ENCODE measurements around the gene ZNF555.
"Not testable (repeated sequence)": the region's sequence is repeated elsewhere in the genome, so short reads cannot be mapped to it uniquely, and the experiment has no call there.

Gene ZNF555

GRCh38 chr19:2869618-2870017 lies 28.3 kb downstream of the ZNF555 start:
- in situ Hi-C loops (cut with HindIII; ENCODE audit: low pct_unique_long_range_greater_than_20kb, low sequenced_read_pairs): no loop called here
- no peak for DNase-seq (ENCODE audit: low read depth in 1 of 2, low spot score in 1 of 2)
- TF ChIP-seq JUND (IDR thresholded peaks at IDR 0.05; ENCODE audit: low read depth): no peak

- DNase-seq (ENCODE audit: low read depth in 1 of 2, low spot score in 1 of 2): peak in 1 of 2 experiments; percentile 64
- in situ Hi-C loops (cut with HindIII; ENCODE audit: low pct_unique_long_range_greater_than_20kb, low sequenced_read_pairs): not testable (repeated sequence)
These were observed 30.9 kb downstream of the ZNF555 start for GRCh38 chr19:2872175-2872574.

DNA sequence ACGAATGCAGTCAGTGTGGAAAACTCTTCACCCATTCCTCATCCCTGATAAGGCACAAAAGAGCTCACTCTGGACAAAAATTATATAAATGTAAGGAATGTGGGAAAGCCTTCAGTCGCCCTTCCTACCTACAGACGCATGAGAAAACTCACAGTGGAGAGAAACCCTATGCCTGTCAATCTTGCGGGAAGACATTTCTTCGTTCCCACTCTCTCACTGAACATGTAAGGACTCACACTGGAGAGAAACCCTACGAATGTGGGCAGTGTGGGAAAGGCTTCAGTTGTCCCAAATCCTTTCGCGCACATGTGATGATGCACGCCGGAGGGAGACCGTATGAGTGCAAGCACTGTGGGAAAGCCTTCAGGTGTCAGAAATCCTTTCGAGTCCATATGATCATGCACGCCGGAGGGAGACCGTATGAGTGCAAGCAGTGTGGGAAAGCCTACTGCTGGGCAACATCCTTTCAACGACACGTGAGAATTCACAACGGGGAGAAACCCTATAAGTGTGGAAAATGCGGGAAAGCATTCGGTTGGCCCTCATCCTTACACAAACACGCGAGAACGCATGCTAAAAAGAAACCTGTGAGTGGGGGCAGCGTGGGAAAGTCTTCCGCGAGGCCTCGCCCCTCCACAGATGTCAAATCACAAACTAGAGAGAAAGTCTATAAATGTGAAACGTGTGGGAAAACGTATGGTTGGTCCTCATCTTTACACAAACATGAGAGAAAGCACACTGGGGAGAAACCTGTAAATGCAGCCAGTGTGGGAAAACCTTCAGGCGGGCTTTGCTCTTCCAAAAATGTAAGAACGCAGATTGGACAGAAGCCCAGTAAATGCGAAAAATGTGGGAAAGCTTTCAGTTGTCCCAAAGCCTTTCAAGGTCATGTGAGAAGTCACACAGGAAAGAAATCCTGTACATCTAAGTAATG lies 36.4 kb downstream of the ZNF555 start:
- DNase-seq (ENCODE audit: low read depth in 1 of 2, low spot score in 1 of 2): no peak
- in situ Hi-C loops (cut with HindIII; ENCODE audit: low pct_unique_long_range_greater_than_20kb, low sequenced_read_pairs): no loop called here
- TF ChIP-seq JUND (IDR thresholded peaks at IDR 0.05; ENCODE audit: low read depth): no peak

- no peak for DNase-seq (ENCODE audit: low read depth in 1 of 2, low spot score in 1 of 2)
- in situ Hi-C loops (cut with HindIII; ENCODE audit: low pct_unique_long_range_greater_than_20kb, low sequenced_read_pairs): no loop called here
- no peak for TF ChIP-seq JUND (IDR thresholded peaks at IDR 0.05; ENCODE audit: low read depth)
These were observed 42.6 kb downstream of the ZNF555 start for GRCh38 chr19:2883686-2884439.

DNA sequence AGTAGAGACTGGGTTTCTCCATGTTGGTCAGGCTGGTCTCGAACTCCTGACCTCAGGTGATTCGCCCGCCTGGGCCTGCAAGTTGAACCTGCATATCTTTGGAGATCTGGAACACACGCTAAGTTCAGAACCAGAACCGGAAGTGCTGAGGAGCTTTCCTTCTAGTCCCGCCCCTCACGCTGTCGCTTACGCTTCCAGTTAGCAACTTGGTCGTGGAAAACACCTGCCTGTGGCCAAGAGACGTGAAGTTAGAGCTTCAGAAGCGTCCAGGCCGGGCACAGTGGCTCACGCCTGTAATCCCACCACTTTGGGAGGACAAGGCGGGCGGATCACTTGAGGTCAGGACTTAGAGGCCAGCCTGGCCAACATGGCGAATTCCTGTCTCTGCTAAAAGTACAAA lies 44.5 kb downstream of the ZNF555 start:
- in situ Hi-C loops (cut with HindIII; ENCODE audit: low pct_unique_long_range_greater_than_20kb, low sequenced_read_pairs): no loop called here
- no peak for TF ChIP-seq JUND (IDR thresholded peaks at IDR 0.05; ENCODE audit: low read depth)

GRCh38 chr19:2887391-2887914 lies 46.2 kb downstream of the ZNF555 start:
- in situ Hi-C loops (cut with HindIII; ENCODE audit: low pct_unique_long_range_greater_than_20kb, low sequenced_read_pairs): no loop called here
- peak; percentile 31 to 87 for DNase-seq (ENCODE audit: low read depth in 1 of 2, low spot score in 1 of 2)
- no peak for TF ChIP-seq JUND (IDR thresholded peaks at IDR 0.05; ENCODE audit: low read depth)

More for the DNA sequence above, 44.5 kb downstream of the ZNF555 start:
- no peak for DNase-seq (ENCODE audit: low read depth in 1 of 2, low spot score in 1 of 2)

GRCh38 chr19:2888731-2889224 lies 47.5 kb downstream of the ZNF555 start:
- in situ Hi-C loops (cut with HindIII; ENCODE audit: low pct_unique_long_range_greater_than_20kb, low sequenced_read_pairs): no loop called here
- DNase-seq (ENCODE audit: low read depth in 1 of 2, low spot score in 1 of 2): peak; percentile 18 to 95
- no peak for TF ChIP-seq JUND (IDR thresholded peaks at IDR 0.05; ENCODE audit: low read depth)

DNA sequence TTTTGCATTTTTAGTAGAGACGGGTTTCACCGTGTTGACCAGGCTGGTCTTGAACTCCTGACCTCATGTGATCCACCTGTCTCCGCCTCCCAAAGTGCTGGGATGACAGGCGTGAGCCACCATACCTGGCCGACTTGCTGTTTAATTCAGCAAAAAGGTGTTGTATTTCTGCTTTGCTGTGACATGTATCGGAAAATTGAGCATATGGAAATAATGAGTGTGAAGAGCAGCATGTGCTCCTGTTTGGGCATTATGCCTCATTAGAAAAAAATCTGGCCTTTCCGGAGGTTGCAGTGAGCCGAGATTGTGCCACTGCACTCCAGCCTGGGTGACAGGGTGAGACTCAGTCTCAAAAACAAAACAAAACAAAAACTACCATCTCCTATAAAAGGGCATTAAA lies 49.3 kb downstream of the ZNF555 start:
- in situ Hi-C loops (cut with HindIII; ENCODE audit: low pct_unique_long_range_greater_than_20kb, low sequenced_read_pairs); DNase-seq (ENCODE audit: low read depth in 1 of 2, low spot score in 1 of 2): not testable (repeated sequence)

GRCh38 chr19:2896694-2897093 lies 55.4 kb downstream of the ZNF555 start:
- in situ Hi-C loops (cut with HindIII; ENCODE audit: low pct_unique_long_range_greater_than_20kb, low sequenced_read_pairs): no loop called here
- TF ChIP-seq JUND (IDR thresholded peaks at IDR 0.05; ENCODE audit: low read depth): no peak
- no peak for DNase-seq (ENCODE audit: low read depth in 1 of 2, low spot score in 1 of 2)

DNA sequence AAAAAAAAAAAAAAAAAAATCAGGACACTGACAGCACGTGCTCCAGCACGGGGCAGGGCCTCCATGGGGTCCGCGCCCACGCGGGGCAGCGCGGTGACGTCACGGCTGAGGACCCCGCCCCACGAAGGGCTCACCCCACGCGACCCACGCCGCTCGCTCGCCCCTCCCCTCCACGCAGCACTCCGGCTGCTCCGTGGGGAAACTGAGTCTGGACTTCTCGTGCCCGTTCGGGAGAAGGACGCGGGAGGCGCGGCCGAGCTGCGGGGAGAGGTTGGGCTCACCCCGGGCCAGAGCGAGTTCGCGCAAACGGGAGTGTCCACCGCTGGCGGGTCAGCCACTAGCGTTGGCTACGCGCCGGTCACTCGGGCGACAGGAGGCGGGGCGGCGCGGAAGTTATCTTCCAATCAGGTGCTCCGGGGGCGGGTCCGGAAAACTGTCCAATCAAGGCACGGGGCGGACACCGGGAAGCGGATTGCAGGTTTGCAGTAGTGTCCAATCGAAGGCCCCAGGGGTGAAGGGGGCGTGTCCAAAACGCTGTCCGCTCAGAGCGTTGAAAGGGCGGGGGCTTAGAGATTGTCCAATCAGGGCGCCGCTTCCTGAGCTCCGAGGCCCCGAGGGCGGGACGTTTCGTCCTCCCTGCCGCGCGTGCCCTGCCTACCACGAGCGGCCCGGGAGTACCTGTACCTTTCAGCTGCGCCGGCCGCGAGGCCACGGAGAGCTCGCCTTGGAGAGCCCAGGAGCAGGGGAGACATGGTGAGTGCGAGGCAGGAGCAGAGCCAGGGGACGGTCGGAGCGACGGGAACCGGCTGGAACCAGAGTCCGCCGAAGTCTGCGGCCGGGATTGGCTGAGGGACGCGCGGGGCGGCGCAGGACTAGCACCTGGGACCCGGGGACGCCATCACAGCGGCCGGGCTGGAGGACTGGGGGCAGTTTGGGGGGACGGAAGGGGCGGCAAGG lies 59.3 kb downstream of the ZNF555 start, which contains the start of gene ZNF57:
Gene ZNF57, plus strand, starts transcription at position 633 of the 957 bp plus-strand sequence. Its CDS starts 118 bp downstream, at position 751.
- in situ Hi-C loops (cut with HindIII; ENCODE audit: low pct_unique_long_range_greater_than_20kb, low sequenced_read_pairs): no loop called here
- TF ChIP-seq JUND (IDR thresholded peaks at IDR 0.05; ENCODE audit: low read depth): no peak
- peak; percentile 94 to 99 for DNase-seq (ENCODE audit: low read depth in 1 of 2, low spot score in 1 of 2)

GRCh38 chr19:2902590-2903218 lies 61.4 kb downstream of the ZNF555 start:
- TF ChIP-seq JUND (IDR thresholded peaks at IDR 0.05; ENCODE audit: low read depth): no peak
- DNase-seq (ENCODE audit: low read depth in 1 of 2, low spot score in 1 of 2): no peak
- in situ Hi-C loops (cut with HindIII; ENCODE audit: low pct_unique_long_range_greater_than_20kb, low sequenced_read_pairs): no loop called here

DNA sequence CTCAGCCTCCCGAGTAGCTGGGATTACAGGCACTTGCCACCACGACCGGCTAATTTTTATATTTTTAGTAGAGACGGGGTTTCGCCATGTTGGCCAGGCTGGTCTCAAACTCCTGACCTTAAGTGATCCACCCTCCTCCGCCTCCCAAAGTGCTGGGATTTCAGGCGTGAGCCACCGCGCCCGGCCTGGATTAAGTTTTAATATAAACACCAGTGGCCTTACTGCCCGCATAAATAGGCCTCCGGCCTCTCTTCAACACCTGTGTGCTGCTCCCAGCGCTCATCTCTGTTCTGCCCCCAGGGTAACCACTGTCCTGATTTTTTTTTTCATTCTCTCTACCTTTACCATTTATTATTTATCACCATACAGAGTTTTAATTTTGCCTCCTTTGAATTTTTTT lies 62.1 kb downstream of the ZNF555 start:
- in situ Hi-C loops (cut with HindIII; ENCODE audit: low pct_unique_long_range_greater_than_20kb, low sequenced_read_pairs); DNase-seq (ENCODE audit: low read depth in 1 of 2, low spot score in 1 of 2): not testable (repeated sequence)
